ENCODE measurements around the gene ARMC2. TPM values are rescaled to one million over a fixed set of nuclear protein-coding genes. Genes with fewer than 3 reads are reported as not detected.

The ARMC2 gene
- total RNA-seq = 3.5 and 4.3 TPM in 2 replicates

GRCh38 chr6:108848116-108848868, at the start of gene ARMC2:
Gene ARMC2 (plus strand): TSS chr6:108848422. CDS start chr6:108854268, 5,846 bp downstream.
- intact Hi-C loops (cut with micrococcal nuclease) = loop anchor here (1.0 to 5.0 kb wide), 8 partner anchors 13 to 586 kb away; partner anchors contain the start of genes AFG1L, CD164, CEP57L1 and SNX3
- H3K27me3 Mint-ChIP-seq = peaks cover under 1% of the 10 kb centered on the region

DNA sequence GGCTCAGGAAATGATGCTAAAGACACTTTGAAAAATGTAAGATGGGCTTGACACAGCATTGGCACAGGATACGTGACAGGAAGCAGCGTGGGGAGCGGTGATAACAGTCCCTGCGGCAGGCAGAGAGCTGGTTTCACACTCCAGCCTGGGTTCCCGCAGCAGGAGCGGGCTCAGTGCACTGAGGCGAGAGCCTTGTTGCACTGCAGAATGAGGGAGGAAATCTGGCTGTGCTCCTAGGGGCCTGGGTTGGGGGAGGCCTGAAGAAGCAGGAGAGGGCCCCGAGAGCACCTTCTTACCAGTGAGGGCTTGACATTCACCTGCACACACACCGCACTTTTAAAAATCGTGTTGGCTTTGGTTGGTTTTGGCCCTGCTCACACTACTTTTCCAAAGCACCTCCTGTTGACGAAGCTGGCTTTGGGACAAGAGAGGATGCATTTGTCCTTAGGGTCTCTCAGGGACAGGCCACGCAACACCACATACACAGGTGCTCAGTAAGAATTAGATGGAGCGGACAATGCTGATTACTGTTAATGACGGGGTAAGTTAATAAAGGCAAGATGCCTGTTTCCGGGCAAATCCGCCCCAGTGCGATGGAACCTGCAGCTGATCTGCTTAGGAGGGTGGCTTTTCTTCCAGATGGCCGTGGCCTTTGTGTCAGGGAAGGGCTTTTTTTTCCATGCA, 49.4 kb upstream of the ARMC2 start:
- intact Hi-C loops (cut with micrococcal nuclease) = loop anchor here (5.0 kb wide), 2 partner anchors 83 to 242 kb away; no protein-coding TSS in a partner anchor
- no peak overlapping the region for H3K27ac Mint-ChIP-seq
- peaks cover 11% of the 10 kb centered on the region for H3K27me3 Mint-ChIP-seq
- H3K36me3 Mint-ChIP-seq (ENCODE audit: low read depth) = no peaks in the 10 kb centered on the region
- POLR2A ChIA-PET = no interaction called here
- no peaks in the 10 kb centered on the region for H3K9me3 Mint-ChIP-seq
- H3K4me3 Mint-ChIP-seq = no peak overlapping the region
- peaks cover 12% of the 10 kb centered on the region for H3K4me1 Mint-ChIP-seq
- no peak for DNase-seq
- CTCF ChIA-PET = no interaction called here
- TF ChIP-seq, protein P1, sequence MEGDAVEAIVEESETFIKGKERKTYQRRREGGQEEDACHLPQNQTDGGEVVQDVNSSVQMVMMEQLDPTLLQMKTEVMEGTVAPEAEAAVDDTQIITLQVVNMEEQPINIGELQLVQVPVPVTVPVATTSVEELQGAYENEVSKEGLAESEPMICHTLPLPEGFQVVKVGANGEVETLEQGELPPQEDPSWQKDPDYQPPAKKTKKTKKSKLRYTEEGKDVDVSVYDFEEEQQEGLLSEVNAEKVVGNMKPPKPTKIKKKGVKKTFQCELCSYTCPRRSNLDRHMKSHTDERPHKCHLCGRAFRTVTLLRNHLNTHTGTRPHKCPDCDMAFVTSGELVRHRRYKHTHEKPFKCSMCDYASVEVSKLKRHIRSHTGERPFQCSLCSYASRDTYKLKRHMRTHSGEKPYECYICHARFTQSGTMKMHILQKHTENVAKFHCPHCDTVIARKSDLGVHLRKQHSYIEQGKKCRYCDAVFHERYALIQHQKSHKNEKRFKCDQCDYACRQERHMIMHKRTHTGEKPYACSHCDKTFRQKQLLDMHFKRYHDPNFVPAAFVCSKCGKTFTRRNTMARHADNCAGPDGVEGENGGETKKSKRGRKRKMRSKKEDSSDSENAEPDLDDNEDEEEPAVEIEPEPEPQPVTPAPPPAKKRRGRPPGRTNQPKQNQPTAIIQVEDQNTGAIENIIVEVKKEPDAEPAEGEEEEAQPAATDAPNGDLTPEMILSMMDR (IDR thresholded peaks at IDR 0.05) = no peak
- no peak for ATAC-seq (ENCODE audit: low read depth)

More at GRCh38 chr6:108848116-108848868, at the start of gene ARMC2:
- H3K9me3 Mint-ChIP-seq = no peaks in the 10 kb centered on the region
- DNase-seq = peak; percentile 98
- ChIA-PET CTCF (interaction anchor here (1.0 to 2.0 kb wide), 3 partner anchors 225 to 306 kb away, joined by 3 to 11 read pairs (median 3); no protein-coding TSS in a partner anchor), POLR2A (interaction anchor here (0.6 to 1.8 kb wide), 8 partner anchors 10 to 773 kb away, joined by 3 to 9 read pairs (median 5); partner anchors contain the start of genes CEP57L1 and SESN1)
- H3K36me3 Mint-ChIP-seq (ENCODE audit: low read depth) = no peaks in the 10 kb centered on the region
- TF ChIP-seq, protein P1 (IDR thresholded peaks at IDR 0.05) = no peak
- peaks cover 14% of the 10 kb centered on the region for H3K4me1 Mint-ChIP-seq
- peak; percentile 94 for ATAC-seq (ENCODE audit: low read depth)
- H3K27ac Mint-ChIP-seq = peak within 1 kb of the TSS; percentile 83
- peak within 1 kb of the TSS; percentile 86 for H3K4me3 Mint-ChIP-seq

- ChIA-PET CTCF (no interaction called here), POLR2A (no interaction called here)
- peaks cover 11% of the 10 kb centered on the region for H3K27me3 Mint-ChIP-seq
- H3K9me3 Mint-ChIP-seq = no peaks in the 10 kb centered on the region
- no peak overlapping the region for H3K27ac Mint-ChIP-seq
- no peak for DNase-seq
- no peak for ATAC-seq (ENCODE audit: low read depth)
- peaks cover 12% of the 10 kb centered on the region for H3K4me1 Mint-ChIP-seq
- no peak overlapping the region for H3K4me3 Mint-ChIP-seq
- intact Hi-C loops (cut with micrococcal nuclease) = loop anchor here (5.0 kb wide), 2 partner anchors 83 to 242 kb away; no protein-coding TSS in a partner anchor
- no peaks in the 10 kb centered on the region for H3K36me3 Mint-ChIP-seq (ENCODE audit: low read depth)
- TF ChIP-seq, protein P1 (IDR thresholded peaks at IDR 0.05) = no peak
These were observed 48.9 kb upstream of the ARMC2 start for GRCh38 chr6:108799354-108799717.

DNA sequence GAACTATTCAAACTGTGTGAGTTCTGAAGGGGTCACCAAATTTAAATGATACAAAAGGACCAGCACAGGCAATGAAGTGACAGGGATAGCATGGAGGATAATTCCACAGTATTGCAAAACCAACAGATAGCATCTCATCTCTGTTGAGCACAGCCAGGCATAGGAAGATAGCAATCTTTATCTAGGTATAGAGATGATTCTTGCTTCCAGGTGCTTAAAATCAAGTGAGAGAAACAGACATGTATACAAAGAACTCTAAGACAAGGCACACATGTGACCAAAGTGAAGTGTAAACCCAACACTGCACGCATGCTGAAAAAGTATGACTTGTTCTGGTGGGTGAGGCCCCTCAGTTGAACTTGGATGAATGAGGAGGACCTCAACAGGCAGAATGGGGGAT, 48.4 kb upstream of the ARMC2 start:
- POLR2A ChIA-PET = no interaction called here

More for the DNA sequence above, 48.4 kb upstream of the ARMC2 start:
- CTCF ChIA-PET = no interaction called here
- Mint-ChIP-seq H3K4me1 (peaks cover 12% of the 10 kb centered on the region), H3K4me3 (no peak overlapping the region), H3K36me3 (ENCODE audit: low read depth) (no peaks in the 10 kb centered on the region), H3K9me3 (no peaks in the 10 kb centered on the region), H3K27me3 (peaks cover 11% of the 10 kb centered on the region), H3K27ac (no peak overlapping the region)
- intact Hi-C loops (cut with micrococcal nuclease) = loop anchor here (5.0 kb wide), 2 partner anchors 83 to 242 kb away; no protein-coding TSS in a partner anchor
- ATAC-seq (ENCODE audit: low read depth) = no peak
- TF ChIP-seq, protein P1 (IDR thresholded peaks at IDR 0.05) = no peak
- DNase-seq = no peak
